ENCODE results near the gene LIPC. TPM values are rescaled to one million over a fixed set of nuclear protein-coding genes. Genes with fewer than 3 reads are reported as not detected.

The LIPC gene
- total RNA-seq, 1 donor from 2014 or later: not detected

- TF ChIP-seq POLR2A (IDR thresholded peaks at IDR 0.05): no peak
- TF ChIP-seq POLR2AphosphoS5 (IDR thresholded peaks at IDR 0.05; ENCODE audit: insufficient read depth in 1 of 2, low read depth in 1 of 2): no peak
- TF ChIP-seq, protein P1, sequence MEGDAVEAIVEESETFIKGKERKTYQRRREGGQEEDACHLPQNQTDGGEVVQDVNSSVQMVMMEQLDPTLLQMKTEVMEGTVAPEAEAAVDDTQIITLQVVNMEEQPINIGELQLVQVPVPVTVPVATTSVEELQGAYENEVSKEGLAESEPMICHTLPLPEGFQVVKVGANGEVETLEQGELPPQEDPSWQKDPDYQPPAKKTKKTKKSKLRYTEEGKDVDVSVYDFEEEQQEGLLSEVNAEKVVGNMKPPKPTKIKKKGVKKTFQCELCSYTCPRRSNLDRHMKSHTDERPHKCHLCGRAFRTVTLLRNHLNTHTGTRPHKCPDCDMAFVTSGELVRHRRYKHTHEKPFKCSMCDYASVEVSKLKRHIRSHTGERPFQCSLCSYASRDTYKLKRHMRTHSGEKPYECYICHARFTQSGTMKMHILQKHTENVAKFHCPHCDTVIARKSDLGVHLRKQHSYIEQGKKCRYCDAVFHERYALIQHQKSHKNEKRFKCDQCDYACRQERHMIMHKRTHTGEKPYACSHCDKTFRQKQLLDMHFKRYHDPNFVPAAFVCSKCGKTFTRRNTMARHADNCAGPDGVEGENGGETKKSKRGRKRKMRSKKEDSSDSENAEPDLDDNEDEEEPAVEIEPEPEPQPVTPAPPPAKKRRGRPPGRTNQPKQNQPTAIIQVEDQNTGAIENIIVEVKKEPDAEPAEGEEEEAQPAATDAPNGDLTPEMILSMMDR (IDR thresholded peaks at IDR 0.05): no peak
- Histone ChIP-seq H3K4me1 (no peaks in the 10 kb centered on the region), H3K9me3 (no peaks in the 10 kb centered on the region), H3K4me3 (no peak overlapping the region), H3K27ac (no peak overlapping the region), H3K36me3 (peaks cover 0 to 3% of the 10 kb centered on the region in 2 donors), H3K27me3 (no peaks in the 10 kb centered on the region)
- no peak for DNase-seq (ENCODE audit: extremely low spot score in 2 of 2)
- intact Hi-C loops (cut with DNase I): no loop called here
These were observed 172.7 kb downstream of the LIPC start for GRCh38 chr15:58604455-58604923.

DNA sequence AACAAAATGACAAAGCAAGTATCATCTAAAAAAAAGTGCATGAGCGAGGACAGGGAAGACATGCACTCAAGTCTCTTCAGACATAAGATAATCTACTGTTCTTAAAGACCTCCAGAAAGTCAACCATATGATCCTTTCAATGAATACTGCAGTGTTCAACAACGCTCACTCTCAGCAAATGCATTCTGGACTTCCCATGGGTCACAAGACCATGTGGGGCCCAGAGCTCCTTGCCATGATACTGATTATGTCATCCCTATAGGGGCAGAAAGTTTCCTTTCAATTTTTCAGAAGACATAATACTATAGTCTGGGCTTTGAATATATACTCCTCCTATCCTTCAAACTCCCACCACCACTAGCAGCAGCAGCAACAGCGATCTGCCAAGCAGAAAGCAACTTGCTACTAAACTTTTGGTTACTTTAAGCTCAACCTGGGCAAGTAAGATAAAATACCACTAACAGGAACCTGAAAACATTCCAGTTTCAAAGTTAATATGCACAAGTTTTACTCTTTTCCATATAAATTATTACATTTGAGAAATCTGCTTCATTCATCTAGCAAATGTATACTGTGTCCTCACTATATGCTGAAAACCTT lies 174.2 kb downstream of the LIPC start:
- no peak for TF ChIP-seq POLR2AphosphoS5 (IDR thresholded peaks at IDR 0.05; ENCODE audit: insufficient read depth in 1 of 2, low read depth in 1 of 2)
- TF ChIP-seq POLR2A (IDR thresholded peaks at IDR 0.05): no peak
- TF ChIP-seq, protein P1 (IDR thresholded peaks at IDR 0.05): no peak
- Histone ChIP-seq H3K36me3 (no peaks in the 10 kb centered on the region), H3K4me3 (no peak overlapping the region), H3K27me3 (no peaks in the 10 kb centered on the region), H3K4me1 (no peaks in the 10 kb centered on the region), H3K27ac (no peak overlapping the region), H3K9me3 (no peaks in the 10 kb centered on the region)
- no peak for DNase-seq (ENCODE audit: extremely low spot score in 2 of 2)
- intact Hi-C loops (cut with DNase I): no loop called here

DNA sequence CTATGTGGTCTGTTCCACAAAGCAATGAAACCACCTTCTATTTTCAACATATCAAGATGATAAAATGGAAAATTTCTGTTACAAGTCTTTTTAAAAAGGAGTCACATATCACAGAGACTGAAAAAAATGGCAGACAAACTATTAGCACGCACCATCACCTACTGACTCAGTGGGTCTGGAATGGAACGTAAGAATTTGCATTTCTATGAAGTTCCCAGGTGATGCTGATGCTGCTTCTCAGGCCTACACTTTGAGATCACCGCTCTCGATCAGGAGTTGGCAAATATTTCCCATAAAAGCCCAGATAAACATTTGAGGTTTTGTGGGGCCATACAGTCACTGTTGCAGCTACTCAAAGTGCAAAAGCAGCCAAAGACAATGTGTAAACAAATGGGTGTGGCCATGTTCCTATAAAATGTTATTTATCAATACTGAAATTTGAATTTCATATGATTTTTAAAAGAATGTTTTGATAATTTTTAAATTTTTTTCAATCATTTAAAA lies 174.8 kb downstream of the LIPC start:
- Histone ChIP-seq H3K36me3 (no peaks in the 10 kb centered on the region), H3K4me3 (no peak overlapping the region), H3K27me3 (no peaks in the 10 kb centered on the region), H3K9me3 (no peaks in the 10 kb centered on the region), H3K4me1 (no peaks in the 10 kb centered on the region), H3K27ac (no peak overlapping the region)
- TF ChIP-seq, protein P1 (IDR thresholded peaks at IDR 0.05): no peak
- TF ChIP-seq POLR2A (IDR thresholded peaks at IDR 0.05) (no peak), POLR2AphosphoS5 (IDR thresholded peaks at IDR 0.05; ENCODE audit: insufficient read depth in 1 of 2, low read depth in 1 of 2) (no peak)
- intact Hi-C loops (cut with DNase I): no loop called here
- no peak for DNase-seq (ENCODE audit: extremely low spot score in 2 of 2)

- intact Hi-C loops (cut with DNase I): no loop called here
- Histone ChIP-seq H3K4me3 (no peak overlapping the region), H3K9me3 (no peaks in the 10 kb centered on the region), H3K36me3 (peaks cover 0 to under 1% of the 10 kb centered on the region in 2 donors), H3K27ac (no peak overlapping the region), H3K27me3 (no peaks in the 10 kb centered on the region), H3K4me1 (no peaks in the 10 kb centered on the region)
- DNase-seq (ENCODE audit: extremely low spot score in 2 of 2): no peak
- TF ChIP-seq, protein P1 (IDR thresholded peaks at IDR 0.05): no peak
- TF ChIP-seq POLR2A (IDR thresholded peaks at IDR 0.05) (no peak), POLR2AphosphoS5 (IDR thresholded peaks at IDR 0.05; ENCODE audit: insufficient read depth in 1 of 2, low read depth in 1 of 2) (no peak)
These were observed 176.4 kb downstream of the LIPC start for GRCh38 chr15:58608129-58608590.

- no peaks in the 10 kb centered on the region for H3K9me3 ChIP-seq
- H3K4me1 ChIP-seq: no peaks in the 10 kb centered on the region
- no peaks in the 10 kb centered on the region for H3K27me3 ChIP-seq
- H3K27ac ChIP-seq: no peak overlapping the region
- H3K4me3 ChIP-seq: no peak overlapping the region
- no peak for DNase-seq (ENCODE audit: extremely low spot score in 2 of 2)
- TF ChIP-seq POLR2A (IDR thresholded peaks at IDR 0.05): no peak
- no peak for TF ChIP-seq POLR2AphosphoS5 (IDR thresholded peaks at IDR 0.05; ENCODE audit: insufficient read depth in 1 of 2, low read depth in 1 of 2)
- TF ChIP-seq, protein P1 (IDR thresholded peaks at IDR 0.05): no peak
- H3K36me3 ChIP-seq: peaks cover 0 to 6% of the 10 kb centered on the region in 2 donors
- intact Hi-C loops (cut with DNase I): no loop called here
These were observed 176.9 kb downstream of the LIPC start for GRCh38 chr15:58608711-58609110.
